Measurements from ENCODE around the gene NPIPB2.

NPIPB2 gene

GRCh38 chr16:11893571-11893970 lies 48.3 kb downstream of the NPIPB2 start:
- DNase-seq (ENCODE audit: low read depth): no peak
- H3K4me3 ChIP-seq (replicated peaks; ENCODE audit: low read depth, low read length): no peak overlapping the region
- TF ChIP-seq CTCF (IDR thresholded peaks at IDR 0.05; ENCODE audit: low read length, missing control alignments): no peak

GRCh38 chr16:11892761-11893160 lies 49.1 kb downstream of the NPIPB2 start:
- H3K4me3 ChIP-seq (replicated peaks; ENCODE audit: low read depth, low read length): no peak overlapping the region
- DNase-seq (ENCODE audit: low read depth): no peak
- no peak for TF ChIP-seq CTCF (IDR thresholded peaks at IDR 0.05; ENCODE audit: low read length, missing control alignments)

GRCh38 chr16:11890231-11890965 lies 51.4 kb downstream of the NPIPB2 start:
- H3K4me3 ChIP-seq (replicated peaks; ENCODE audit: low read depth, low read length): no peak overlapping the region
- no peak for DNase-seq (ENCODE audit: low read depth)
- no peak for TF ChIP-seq CTCF (IDR thresholded peaks at IDR 0.05; ENCODE audit: low read length, missing control alignments)

- DNase-seq (ENCODE audit: low read depth): no peak
- TF ChIP-seq CTCF (IDR thresholded peaks at IDR 0.05; ENCODE audit: low read length, missing control alignments): no peak
Measured at GRCh38 chr16:11886881-11887280, 55.0 kb downstream of the NPIPB2 start.

GRCh38 chr16:11884035-11884434 lies 57.8 kb downstream of the NPIPB2 start:
- DNase-seq (ENCODE audit: low read depth): no peak
- TF ChIP-seq CTCF (IDR thresholded peaks at IDR 0.05; ENCODE audit: low read length, missing control alignments): no peak

More at GRCh38 chr16:11886881-11887280, 55.0 kb downstream of the NPIPB2 start:
- H3K4me3 ChIP-seq (replicated peaks; ENCODE audit: low read depth, low read length): no peak overlapping the region

GRCh38 chr16:11880007-11880406 lies 61.8 kb downstream of the NPIPB2 start:
- no peak overlapping the region for H3K4me3 ChIP-seq (replicated peaks; ENCODE audit: low read depth, low read length)
- no peak for TF ChIP-seq CTCF (IDR thresholded peaks at IDR 0.05; ENCODE audit: low read length, missing control alignments)
- DNase-seq (ENCODE audit: low read depth): no peak

More at GRCh38 chr16:11884035-11884434, 57.8 kb downstream of the NPIPB2 start:
- H3K4me3 ChIP-seq (replicated peaks; ENCODE audit: low read depth, low read length): no peak overlapping the region

GRCh38 chr16:11877374-11877773 lies 64.5 kb downstream of the NPIPB2 start:
- no peak for TF ChIP-seq CTCF (IDR thresholded peaks at IDR 0.05; ENCODE audit: low read length, missing control alignments)
- H3K4me3 ChIP-seq (replicated peaks; ENCODE audit: low read depth, low read length): no peak overlapping the region
- peak; percentile 41 for DNase-seq (ENCODE audit: low read depth)
